ENCODE results near the gene MAPK6.
"Not testable (repeated sequence)": the region's sequence is repeated elsewhere in the genome, so short reads cannot be mapped to it uniquely, and the experiment has no call there.

The MAPK6 gene

GRCh38 chr15:52018693-52019393, at the start of gene MAPK6:
MAPK6 (plus strand) TSS chr15:52019219; CDS start chr15:52046461, 27,242 bp downstream.
- DNase-seq, result peak; percentile 67

GRCh38 chr15:51969728-51970127, 49.3 kb upstream of the MAPK6 start:
- no peak for DNase-seq

GRCh38 chr15:51970132-51970817, 48.7 kb upstream of the MAPK6 start:
- DNase-seq, result no peak

GRCh38 chr15:51971032-51971374, 48.0 kb upstream of the MAPK6 start:
- no peak for DNase-seq

- peak; percentile 99 for DNase-seq
Observed at GRCh38 chr15:51971375-51972133, 47.5 kb upstream of the MAPK6 start, which contains the start of gene LEO1. LEO1 (minus strand) TSS chr15:51971778; CDS start chr15:51971745, 33 bp downstream.

- no peak for DNase-seq
Observed at GRCh38 chr15:51973220-51973619, 45.8 kb upstream of the MAPK6 start.

GRCh38 chr15:51973775-51974174, 45.2 kb upstream of the MAPK6 start:
- DNase-seq, result no peak

- peak; percentile 54 for DNase-seq
Observed at GRCh38 chr15:51982013-51982769, 36.8 kb upstream of the MAPK6 start.

GRCh38 chr15:51982770-51983103, 36.3 kb upstream of the MAPK6 start:
- DNase-seq, result no peak

- no peak for DNase-seq
Observed at GRCh38 chr15:51991141-51991540, 27.9 kb upstream of the MAPK6 start.

GRCh38 chr15:51992953-51993352, 26.1 kb upstream of the MAPK6 start:
- DNase-seq, result no peak

GRCh38 chr15:52002351-52002750, 16.7 kb upstream of the MAPK6 start:
- DNase-seq, result no peak

GRCh38 chr15:52003089-52003488, 15.9 kb upstream of the MAPK6 start:
- not testable (repeated sequence) for DNase-seq

- DNase-seq, result no peak
Observed at GRCh38 chr15:52003710-52004109, 15.3 kb upstream of the MAPK6 start.

GRCh38 chr15:52004806-52005205, 14.2 kb upstream of the MAPK6 start:
- no peak for DNase-seq

GRCh38 chr15:52005748-52006701, 13.0 kb upstream of the MAPK6 start:
- no peak for DNase-seq

GRCh38 chr15:52006702-52007340, 12.2 kb upstream of the MAPK6 start:
- no peak for DNase-seq

- DNase-seq, result no peak
Observed at GRCh38 chr15:52008359-52008697, 10.7 kb upstream of the MAPK6 start.

GRCh38 chr15:52008698-52009434, 10.2 kb upstream of the MAPK6 start:
- DNase-seq, result no peak

Measured in amniotic stem cell (primary cell).